Vagina (tissue), 2 donors: ENCODE data around the gene CDC73.

Experiments
- CTCF ChIP-seq, 3 experiments: fragments of 450-650 bp in 2 of 3; fragments of 200-600 bp in 1 of 3; sonication (generic) in 1 of 3; IDR thresholded peaks; one replicate each; pipeline ENCODE4 v1.5.1; 2017 to 2019; ENCODE audit warnings: antibody characterized with exemption in 3 of 3, mild to moderate bottlenecking in 2 of 3, moderate library complexity in 2 of 3
- POLR2AphosphoS5 ChIP-seq, 2 donors: sonication (generic); formaldehyde crosslinking; IDR thresholded peaks; one replicate each; pipeline ENCODE4 v1.9.0; 2017; ENCODE audit warnings: antibody characterized with exemption in 2 of 2, mild to moderate bottlenecking in 2 of 2, low read depth in 1 of 2; ENCODE audit not compliant: insufficient read depth in 1 of 2

GRCh38 chr1:193285641-193286040, 163.8 kb downstream of the CDC73 start:
- TF ChIP-seq CTCF (IDR thresholded peaks at IDR 0.05), result no peak
- TF ChIP-seq POLR2AphosphoS5 (IDR thresholded peaks at IDR 0.05; ENCODE audit: insufficient read depth in 1 of 2, low read depth in 1 of 2), result no peak
